HEK293T (cell line): ENCODE results near the gene FOXE1.

Experiments
- ARNT ChIP-seq: fragments of 450-650 bp; IDR thresholded peaks from 2 replicates; pipeline ENCODE4 v1.6.1; 2017; ENCODE audit warnings: mild to moderate bottlenecking
- ELF4 ChIP-seq: fragments of 450-650 bp; IDR thresholded peaks from 2 replicates; pipeline ENCODE4 v1.6.1; 2017; ENCODE audit warnings: antibody characterized with exemption
- FOXA1 ChIP-seq: fragments of 450-650 bp; IDR thresholded peaks from 2 replicates; pipeline ENCODE4 v1.6.1; 2016; ENCODE audit warnings: mild to moderate bottlenecking
- FOXK2 ChIP-seq: fragments of 450-650 bp; IDR thresholded peaks from 2 replicates; pipeline ENCODE4 v1.6.1; 2016; ENCODE audit warnings: mild to moderate bottlenecking
- FOXM1 ChIP-seq: fragments of 450-650 bp; IDR thresholded peaks from 2 replicates; pipeline ENCODE4 v1.6.1; 2017; ENCODE audit warnings: mild to moderate bottlenecking, borderline replicate concordance
- HDGF ChIP-seq: fragments of 450-650 bp; IDR thresholded peaks from 2 replicates; pipeline ENCODE4 v1.6.1; 2017; ENCODE audit warnings: antibody characterized with exemption, borderline replicate concordance
- LEF1 ChIP-seq: fragments of 450-650 bp; IDR thresholded peaks from 2 replicates; pipeline ENCODE4 v1.6.1; 2017; ENCODE audit warnings: mild to moderate bottlenecking, borderline replicate concordance
- NFRKB ChIP-seq: fragments of 450-650 bp; IDR thresholded peaks from 2 replicates; pipeline ENCODE4 v1.6.1; 2016; ENCODE audit warnings: mild to moderate bottlenecking, moderate library complexity
- PKNOX1 ChIP-seq: fragments of 450-650 bp; IDR thresholded peaks from 2 replicates; pipeline ENCODE4 v1.6.1; 2016
- SUZ12 ChIP-seq: fragments of 450-650 bp; IDR thresholded peaks from 2 replicates; pipeline ENCODE4 v1.6.1; 2016; ENCODE audit warnings: mild to moderate bottlenecking
- TARDBP ChIP-seq: fragments of 450-650 bp; IDR thresholded peaks from 2 replicates; pipeline ENCODE4 v1.6.1; 2016
- ZNF384 ChIP-seq: fragments of 450-650 bp; IDR thresholded peaks from 2 replicates; pipeline ENCODE4 v1.6.1; 2016

GRCh38 chr9:97864396-97864795, 11.4 kb downstream of the FOXE1 start:
- no peak for TF ChIP-seq FOXK2
- TF ChIP-seq ELF4: no peak
- no peak for TF ChIP-seq NFRKB
- TF ChIP-seq PKNOX1: no peak
- TF ChIP-seq LEF1: no peak
- TF ChIP-seq SUZ12: no peak
- TF ChIP-seq ARNT: no peak
- no peak for TF ChIP-seq FOXA1
- TF ChIP-seq ZNF384: no peak
- TF ChIP-seq TARDBP: no peak
- TF ChIP-seq HDGF: no peak
- no peak for TF ChIP-seq FOXM1
